Measurements from ENCODE around the gene UBE2V1. TPM values are rescaled to one million over a fixed set of nuclear protein-coding genes. Genes with fewer than 3 reads are reported as not detected.

Gene UBE2V1
- total and polyA plus RNA-seq, 2 donors (not counting 1 experiment from before 2014, with no cell fraction given): 69.2 to 158 TPM

GRCh38 chr20:50056951-50057713 is 55.8 kb downstream of the UBE2V1 start:
- POLR2A ChIA-PET: no interaction called here
- Mint-ChIP-seq H3K4me1 (peaks cover 8% of the 10 kb centered on the region), H3K27me3 (no peaks in the 10 kb centered on the region), H3K27ac (no peak overlapping the region), H3K4me3 (no peak overlapping the region), H3K9me3 (ENCODE audit: insufficient read depth) (no peaks in the 10 kb centered on the region)
- Histone ChIP-seq H3K4me2 (replicated peaks; ENCODE audit: low read depth, low read length, poor library complexity, severe bottlenecking) (no peak overlapping the region), H3K36me3 (replicated peaks in 1 of 2; ENCODE audit: control extremely low read depth in 1 of 2, control insufficient read depth in 1 of 2, extremely low read depth in 1 of 2, insufficient read depth in 2 of 2, low read length in 1 of 2) (no peaks in the 10 kb centered on the region), H2AFZ (ENCODE audit: insufficient read depth, low read depth, low read length, poor library complexity, severe bottlenecking) (no peak overlapping the region), H3K9ac (ENCODE audit: low read length) (no peak overlapping the region), H3K79me2 (ENCODE audit: control insufficient read depth, insufficient read depth, low read length) (no peaks in the 10 kb centered on the region), H3K27ac (ENCODE audit: low read length in 2 of 2) (no peak overlapping the region), H3K4me3 (ENCODE audit: control extremely low read depth in 1 of 5, extremely low read depth in 1 of 5, insufficient read depth in 1 of 5, low read depth in 2 of 5, low read length in 4 of 5) (no peak overlapping the region), H3K4me1 (ENCODE audit: control insufficient read depth in 2 of 2, insufficient read depth in 2 of 2, low read length in 2 of 2) (peaks cover 0 to 7% of the 10 kb centered on the region in 2 donors), H3K27me3 (replicated peaks in 1 of 4; ENCODE audit: control extremely low read depth in 1 of 4, control insufficient read depth in 3 of 4, insufficient read depth in 4 of 4, low read length in 3 of 4) (no peaks in the 10 kb centered on the region), H4K20me1 (ENCODE audit: control insufficient read depth, insufficient read depth, low read length, poor library complexity, severe bottlenecking) (no peaks in the 10 kb centered on the region), H3K9me3 (ENCODE audit: control extremely low read depth in 1 of 3, control insufficient read depth in 2 of 3, insufficient read depth in 1 of 3, low read length in 2 of 3) (no peaks in the 10 kb centered on the region)
- 96% methylated on average over 18 of the region's 21 CpGs for WGBS (ENCODE audit: insufficient coverage)
- DNase-seq: no peak
- no peak for ATAC-seq (ENCODE audit: low read depth)
- no peak for TF ChIP-seq EZH2 (IDR thresholded peaks at IDR 0.05; ENCODE audit: borderline replicate concordance, insufficient read depth, low read depth, low read length, poor library complexity, severe bottlenecking)
- TF ChIP-seq CTCF (IDR thresholded peaks at IDR 0.05): no peak
- intact Hi-C loops (cut with micrococcal nuclease): no loop called here
- CTCF ChIA-PET: no interaction called here

- Histone ChIP-seq H3K36me3 (replicated peaks in 1 of 2; ENCODE audit: control extremely low read depth in 1 of 2, control insufficient read depth in 1 of 2, extremely low read depth in 1 of 2, insufficient read depth in 2 of 2, low read length in 1 of 2) (no peaks in the 10 kb centered on the region), H3K79me2 (ENCODE audit: control insufficient read depth, insufficient read depth, low read length) (no peaks in the 10 kb centered on the region), H4K20me1 (ENCODE audit: control insufficient read depth, insufficient read depth, low read length, poor library complexity, severe bottlenecking) (no peaks in the 10 kb centered on the region), H3K4me2 (replicated peaks; ENCODE audit: low read depth, low read length, poor library complexity, severe bottlenecking) (no peak overlapping the region), H3K4me1 (ENCODE audit: control insufficient read depth in 2 of 2, insufficient read depth in 2 of 2, low read length in 2 of 2) (peaks cover 0 to 7% of the 10 kb centered on the region in 2 donors), H3K9ac (ENCODE audit: low read length) (no peak overlapping the region), H3K27ac (ENCODE audit: low read length in 2 of 2) (no peak overlapping the region), H3K27me3 (replicated peaks in 1 of 4; ENCODE audit: control extremely low read depth in 1 of 4, control insufficient read depth in 3 of 4, insufficient read depth in 4 of 4, low read length in 3 of 4) (no peaks in the 10 kb centered on the region), H3K9me3 (ENCODE audit: control extremely low read depth in 1 of 3, control insufficient read depth in 2 of 3, insufficient read depth in 1 of 3, low read length in 2 of 3) (no peaks in the 10 kb centered on the region), H2AFZ (ENCODE audit: insufficient read depth, low read depth, low read length, poor library complexity, severe bottlenecking) (no peak overlapping the region), H3K4me3 (ENCODE audit: control extremely low read depth in 1 of 5, extremely low read depth in 1 of 5, insufficient read depth in 1 of 5, low read depth in 2 of 5, low read length in 4 of 5) (no peak overlapping the region)
- Mint-ChIP-seq H3K27ac (no peak overlapping the region), H3K4me1 (peaks cover 8% of the 10 kb centered on the region), H3K9me3 (ENCODE audit: insufficient read depth) (no peaks in the 10 kb centered on the region), H3K4me3 (no peak overlapping the region), H3K27me3 (no peaks in the 10 kb centered on the region)
- TF ChIP-seq CTCF (IDR thresholded peaks at IDR 0.05) (no peak), EZH2 (IDR thresholded peaks at IDR 0.05; ENCODE audit: borderline replicate concordance, insufficient read depth, low read depth, low read length, poor library complexity, severe bottlenecking) (no peak)
- DNase-seq: no peak
- CTCF ChIA-PET: interaction anchor here (0.6 to 0.7 kb wide), 3 partner anchors 11 to 384 kb away, joined by 3 to 4 read pairs (median 3); no protein-coding TSS in a partner anchor
- no peak for ATAC-seq (ENCODE audit: low read depth)
- WGBS (ENCODE audit: insufficient coverage): no CpG with 5 or more reads among the region's 9 CpGs
- intact Hi-C loops (cut with micrococcal nuclease): no loop called here
- POLR2A ChIA-PET: no interaction called here
These were observed 56.5 kb downstream of the UBE2V1 start for GRCh38 chr20:50056408-50056926.
